GM18951 (cell line): ENCODE measurements around the gene SNX25.
"Not testable (repeated sequence)": the region's sequence is repeated elsewhere in the genome, so short reads cannot be mapped to it uniquely, and the experiment has no call there.

ENCODE experiments used
- POLR2A ChIP-seq: IDR thresholded peaks from 4 replicates; pipeline ENCODE4 v1.6.1; 2011; ENCODE audit warnings: mild to moderate bottlenecking; ENCODE audit not compliant: insufficient read length, insufficient read depth; ENCODE audit errors: extremely low read depth
- in situ Hi-C: fragments of 300-500 bp; cut with MboI; formaldehyde crosslinking; loops from one replicate; pipeline ENCODE4 v1.12.0; 2022; ENCODE audit warnings: low sequenced_read_pairs, mixed read lengths, inconsistent platforms; ENCODE audit not compliant: unreplicated experiment

The SNX25 gene

DNA sequence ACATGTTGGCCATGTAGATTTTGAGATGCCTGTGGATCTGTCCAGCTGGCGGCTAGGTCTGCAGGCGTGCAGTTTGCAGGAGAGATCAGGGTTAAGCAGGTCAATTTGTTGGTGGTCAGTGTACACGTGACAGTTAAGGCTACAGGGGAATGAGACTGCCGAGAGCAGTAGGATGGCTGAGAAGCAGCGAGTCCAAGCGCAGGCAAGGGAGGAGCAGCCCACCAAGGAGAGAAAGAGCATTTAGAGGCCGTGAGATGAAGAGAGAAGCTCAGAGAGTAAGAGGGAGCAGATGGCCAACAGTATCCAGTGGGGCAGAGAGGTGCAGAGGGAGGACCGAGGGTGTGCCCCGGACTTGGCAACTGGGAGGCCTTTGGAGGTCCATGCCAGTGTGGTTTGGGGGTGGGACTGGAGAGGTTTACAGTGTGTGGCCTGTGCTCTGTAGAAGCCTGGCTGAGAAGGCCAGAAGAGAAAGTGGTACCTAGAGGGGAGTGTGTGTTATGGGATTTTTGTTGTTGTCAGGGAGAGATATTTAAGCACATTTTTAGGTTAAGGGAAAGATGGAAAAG is 18.4 kb downstream of the SNX25 start:
- in situ Hi-C loops: no loop called here
- no peak for TF ChIP-seq POLR2A

DNA sequence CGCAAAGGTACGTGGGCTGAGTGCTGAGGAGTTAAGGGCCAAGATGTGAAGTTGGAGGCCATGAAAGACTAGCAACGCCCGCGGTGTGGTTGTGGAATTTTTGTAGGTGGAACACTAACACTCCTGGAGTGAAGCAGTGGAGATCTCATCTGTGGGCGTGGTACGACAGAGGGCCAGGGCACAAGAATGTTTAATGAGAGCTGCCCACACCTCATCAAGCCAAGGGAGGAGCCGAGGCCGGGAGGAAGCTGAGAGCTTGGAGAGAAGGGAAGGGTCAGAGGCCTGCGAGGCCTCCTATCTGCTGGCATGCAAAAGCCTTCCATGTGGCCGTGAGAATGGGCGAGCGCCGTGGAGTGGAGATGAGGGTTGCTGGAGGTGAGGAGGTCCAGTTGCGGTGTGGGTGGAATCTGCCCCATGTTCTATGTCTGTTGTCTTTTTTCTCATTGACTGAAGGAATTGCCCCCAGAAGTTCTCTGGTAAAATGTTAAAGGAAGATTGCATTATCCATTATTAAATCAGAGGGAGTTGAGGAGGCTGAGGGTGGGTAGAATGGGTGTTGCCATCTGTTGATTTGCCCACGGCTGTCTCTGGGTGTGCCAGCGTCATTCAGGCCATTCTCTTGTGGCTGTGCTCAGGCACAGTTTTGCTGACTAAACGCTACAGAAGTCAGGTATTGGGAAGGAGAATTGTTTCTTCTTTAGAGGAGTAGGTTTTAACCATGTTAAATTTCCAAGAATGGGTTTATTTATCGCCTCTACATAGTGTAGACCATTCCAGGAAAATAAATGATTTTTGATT is 19.8 kb downstream of the SNX25 start:
- in situ Hi-C loops: no loop called here
- TF ChIP-seq POLR2A: no peak

DNA sequence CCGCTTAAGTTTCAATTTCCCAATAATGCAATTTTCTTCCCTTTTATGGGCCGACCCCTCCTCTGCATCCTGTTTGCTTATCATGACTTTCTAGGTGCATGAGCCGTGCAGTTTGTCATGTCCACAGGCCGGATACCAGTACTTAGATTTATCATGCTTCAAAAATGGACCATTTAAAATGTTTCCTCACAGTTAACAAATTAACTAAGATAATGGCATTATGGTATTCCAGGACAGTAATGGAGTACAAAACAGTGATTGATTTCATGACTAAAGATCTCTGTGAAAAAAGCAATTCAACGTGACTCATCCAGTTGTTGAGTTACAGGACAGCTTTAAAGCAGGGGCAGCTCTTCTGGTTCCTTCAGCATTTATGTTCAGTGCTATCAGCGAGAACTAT is 23.0 kb downstream of the SNX25 start:
- in situ Hi-C loops: no loop called here
- no peak for TF ChIP-seq POLR2A

DNA sequence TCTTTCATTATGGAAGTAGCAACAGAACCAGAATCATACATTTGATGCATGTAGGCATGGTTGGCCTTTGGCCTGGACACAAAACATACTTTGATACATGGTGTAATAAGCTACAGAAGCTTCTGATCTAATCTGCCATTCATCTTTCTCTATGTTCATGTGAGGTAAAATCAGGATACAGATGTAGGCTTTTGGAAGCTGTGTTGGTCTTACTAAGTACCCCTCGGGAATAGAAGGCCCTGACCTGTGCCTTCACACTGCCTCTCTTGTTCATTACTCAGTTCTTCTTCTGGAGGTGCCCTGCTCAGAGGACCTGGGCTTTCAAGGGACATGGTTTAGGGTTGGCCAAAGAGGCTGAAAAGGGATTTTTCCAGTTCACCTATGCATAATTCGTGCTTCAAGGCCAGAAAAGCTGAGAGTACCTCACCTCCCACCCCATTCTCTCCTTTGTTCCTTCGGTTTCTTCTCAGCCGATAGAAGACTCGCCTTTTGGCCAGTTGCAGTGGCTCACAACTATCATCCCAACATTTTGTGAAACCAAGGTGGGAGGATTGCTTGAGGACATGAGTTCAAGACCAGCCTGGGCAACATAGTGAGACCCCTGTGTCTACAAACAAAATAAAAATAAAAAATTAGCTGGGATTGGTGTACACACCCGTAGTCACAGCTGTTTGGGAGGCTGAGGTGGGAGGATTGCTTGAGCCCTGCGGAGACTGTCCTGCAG is 25.9 kb downstream of the SNX25 start:
- in situ Hi-C loops: no loop called here

DNA sequence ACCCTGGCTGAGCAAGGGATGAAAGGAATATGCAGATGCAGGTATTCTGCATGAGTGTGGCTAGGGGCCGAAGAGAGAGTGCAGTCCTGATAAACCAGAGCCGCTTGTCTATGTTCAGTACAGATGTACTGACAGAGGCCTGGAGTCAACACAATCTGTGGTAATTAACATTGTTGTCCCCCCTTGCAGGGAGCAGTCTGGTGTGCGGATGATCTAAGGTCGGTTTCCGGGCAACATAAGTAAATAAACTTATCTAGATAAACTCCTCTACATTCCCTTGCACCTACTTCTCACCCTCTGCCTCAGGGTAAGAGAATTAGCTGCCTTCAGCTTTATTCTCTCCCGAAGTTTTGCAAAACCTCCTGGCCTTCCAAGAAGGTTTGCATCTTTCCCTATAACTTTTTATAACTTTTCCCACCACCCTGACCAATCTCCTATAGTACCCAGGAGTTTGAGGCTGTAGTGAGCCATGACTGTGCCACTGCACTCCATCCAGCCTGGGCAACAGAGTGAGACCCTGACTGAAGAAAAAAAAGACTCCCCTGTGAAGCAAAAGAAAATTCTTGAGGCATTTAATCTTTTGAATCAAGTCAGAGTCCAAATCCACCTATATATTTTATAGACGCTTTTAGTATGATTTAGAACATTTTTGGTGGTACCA is 26.6 kb downstream of the SNX25 start:
- TF ChIP-seq POLR2A: no peak

More for the DNA sequence above, 25.9 kb downstream of the SNX25 start:
- TF ChIP-seq POLR2A: no peak

DNA sequence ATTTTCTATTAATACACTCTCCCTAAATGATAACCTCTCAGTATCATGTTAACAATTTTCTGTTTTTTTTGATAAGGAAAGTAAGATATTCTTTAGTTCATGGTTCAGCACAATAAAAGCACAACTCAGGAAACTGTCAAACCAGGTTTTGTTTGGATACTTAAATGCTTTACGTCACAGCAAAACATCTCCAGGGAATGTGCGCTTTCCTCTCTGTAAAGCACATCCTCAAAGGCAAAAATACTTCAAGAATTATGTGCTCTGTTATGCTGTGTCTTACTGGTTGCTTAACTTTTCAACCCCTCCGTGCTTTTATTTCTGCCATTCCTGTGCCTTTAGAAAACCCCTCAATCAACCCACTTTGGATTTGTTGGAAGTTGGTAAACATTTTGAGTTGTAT is 27.8 kb downstream of the SNX25 start:
- in situ Hi-C loops: no loop called here
- no peak for TF ChIP-seq POLR2A

More for the DNA sequence above, 26.6 kb downstream of the SNX25 start:
- in situ Hi-C loops: no loop called here

DNA sequence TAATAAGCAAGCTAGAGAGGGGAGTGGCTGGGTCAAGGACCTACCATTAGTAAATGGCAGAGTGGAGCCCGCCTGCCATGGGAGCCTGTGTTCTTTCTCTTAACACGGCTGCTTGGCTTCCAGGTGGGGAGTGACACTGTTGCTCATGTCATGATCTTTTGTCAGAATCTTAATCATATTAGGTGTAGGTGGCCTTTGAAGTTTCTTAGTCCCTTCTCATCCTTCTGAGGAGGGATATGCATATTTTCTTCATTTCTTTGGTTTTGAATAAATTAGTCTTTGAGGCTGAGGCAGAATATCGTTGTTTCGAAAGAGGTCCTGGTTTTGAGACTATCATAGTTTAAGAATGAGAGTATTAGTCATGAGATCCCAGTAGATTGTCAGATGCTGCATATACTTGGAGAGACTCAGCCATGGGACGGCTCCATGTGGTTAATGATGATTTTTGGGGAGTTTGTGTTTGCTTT is 28.9 kb downstream of the SNX25 start:
- no peak for TF ChIP-seq POLR2A
- in situ Hi-C loops: no loop called here

DNA sequence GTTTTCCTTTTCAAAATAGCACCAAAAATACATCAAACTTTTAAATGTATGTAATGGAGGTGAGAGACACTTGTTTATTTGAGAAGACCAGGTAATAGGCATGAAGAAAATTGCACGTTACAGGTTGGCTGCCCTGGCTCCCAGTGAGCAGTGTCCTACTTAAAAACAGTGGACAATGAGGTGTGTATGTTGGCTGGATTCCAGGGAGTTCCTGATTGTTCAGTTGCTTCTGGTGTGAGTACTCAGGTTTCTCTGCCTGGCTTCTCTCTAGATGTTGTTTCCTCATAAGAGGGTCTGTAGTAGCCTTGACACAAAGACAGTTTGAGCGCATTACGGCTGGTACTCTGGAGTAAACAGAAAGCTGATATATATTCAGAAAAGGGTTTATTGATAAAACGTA is 29.4 kb downstream of the SNX25 start:
- in situ Hi-C loops: no loop called here
- no peak for TF ChIP-seq POLR2A

DNA sequence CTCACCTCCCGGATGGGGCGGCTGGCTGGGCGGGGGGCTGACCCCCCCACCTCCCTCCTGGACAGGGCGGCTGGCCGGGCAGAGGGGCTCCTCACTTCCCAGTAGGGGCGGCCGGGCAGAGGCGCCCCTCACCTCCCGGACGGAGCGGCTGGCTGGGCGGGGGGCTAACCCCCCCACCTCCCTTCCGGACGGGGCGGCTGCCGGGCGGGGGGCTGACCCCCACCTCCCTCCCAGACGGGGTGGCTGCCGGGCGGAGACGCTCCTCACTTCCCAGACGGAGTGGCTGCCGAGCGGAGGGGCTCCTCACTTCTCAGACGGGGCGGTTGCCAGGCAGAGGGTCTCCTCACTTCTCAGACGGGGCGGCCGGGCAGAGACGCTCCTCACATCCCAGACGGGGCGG is 31.1 kb downstream of the SNX25 start:
- in situ Hi-C loops: not testable (repeated sequence)

DNA sequence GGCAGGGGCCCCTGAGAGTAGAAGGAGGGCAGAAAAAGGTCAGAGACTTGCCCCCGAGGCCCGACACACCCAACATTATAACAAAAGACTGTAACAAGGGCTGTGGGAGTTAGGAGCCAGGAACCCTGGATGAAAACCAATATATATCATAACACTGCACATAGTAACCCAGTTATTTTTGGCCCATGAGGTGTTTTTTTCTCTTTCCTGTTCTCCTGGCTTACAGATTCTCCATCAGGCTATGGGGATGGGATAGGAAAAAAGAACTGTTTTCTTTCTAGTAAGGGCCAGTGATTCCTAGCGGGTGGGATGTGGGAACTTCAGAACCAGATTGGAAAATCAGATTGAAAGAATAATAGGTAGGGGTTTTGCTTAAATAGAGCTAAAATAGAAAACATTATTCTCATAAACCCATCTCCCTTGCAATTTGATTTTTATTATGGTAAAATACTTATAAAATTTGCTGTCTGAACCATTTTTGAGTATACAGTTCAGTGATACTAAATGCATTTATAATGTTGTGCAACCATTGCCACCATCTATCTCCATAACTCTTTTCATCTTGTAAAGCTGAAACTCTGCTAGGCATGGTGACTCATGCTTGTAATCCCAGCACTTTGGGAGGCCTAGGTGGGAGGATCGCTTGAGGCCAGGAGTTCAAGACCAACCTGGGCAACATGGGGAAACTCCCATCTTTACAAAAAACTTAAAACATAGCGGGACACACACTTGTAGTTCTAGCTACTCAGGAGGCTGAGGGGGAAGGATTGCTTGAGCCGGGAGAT is 33.5 kb downstream of the SNX25 start:
- TF ChIP-seq POLR2A: no peak
- in situ Hi-C loops: no loop called here

DNA sequence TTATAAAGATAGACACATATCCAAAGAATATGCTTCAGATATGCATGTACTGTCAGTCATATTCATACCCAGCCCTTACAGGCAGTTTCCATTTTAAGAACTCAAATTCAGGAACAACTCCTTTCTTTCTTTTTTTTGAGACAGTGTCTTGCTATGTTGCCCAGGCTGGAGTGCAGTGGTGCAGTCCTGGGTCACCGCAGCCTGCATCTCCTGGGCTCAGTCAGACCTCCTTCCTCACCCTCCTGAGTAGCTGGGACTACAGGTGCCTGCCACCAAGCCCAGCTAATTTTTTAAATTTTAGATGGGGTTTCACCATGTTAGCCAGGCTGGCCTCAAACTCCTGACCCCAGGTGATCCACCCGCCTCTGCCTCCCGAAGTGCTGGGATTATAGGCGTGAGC is 34.5 kb downstream of the SNX25 start:
- in situ Hi-C loops: no loop called here
- TF ChIP-seq POLR2A: no peak

DNA sequence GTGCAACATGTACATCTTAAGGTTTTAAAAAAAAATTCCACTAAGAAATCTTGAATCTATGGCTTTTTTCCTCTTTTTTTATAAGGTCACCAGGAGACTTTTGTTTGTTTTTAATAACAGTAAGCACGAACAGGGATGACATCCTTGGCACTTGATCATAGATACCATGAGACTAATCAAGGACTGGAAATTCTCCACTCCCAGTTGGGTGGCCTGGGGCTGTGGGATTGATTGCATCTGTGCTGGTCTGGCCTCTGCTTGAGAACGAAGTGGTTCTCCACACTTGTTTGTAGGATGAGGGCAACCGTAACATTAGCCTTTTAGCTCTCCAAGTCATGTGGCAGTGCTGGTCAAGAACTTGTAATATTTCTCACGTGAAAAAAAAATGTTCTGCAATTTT is 35.4 kb downstream of the SNX25 start:
- in situ Hi-C loops: no loop called here
- TF ChIP-seq POLR2A: no peak

DNA sequence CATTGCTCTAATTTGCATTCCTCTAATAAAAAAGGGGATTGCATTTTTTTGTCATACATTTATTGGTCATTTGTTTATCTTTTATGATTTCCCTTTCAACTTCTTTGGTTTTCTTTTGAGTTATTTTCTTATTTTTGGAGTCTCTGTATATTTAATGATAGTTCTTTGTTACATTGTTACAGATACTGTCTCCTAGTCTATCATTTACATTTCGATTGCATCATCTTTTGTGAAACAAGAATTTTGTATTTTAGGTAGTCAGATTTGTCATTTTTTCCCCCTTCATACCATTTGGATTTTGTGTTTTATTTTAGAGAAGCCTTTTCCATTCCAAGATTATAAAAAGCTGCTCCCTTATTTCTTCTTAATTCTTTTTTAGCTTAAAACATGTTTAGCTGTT is 37.1 kb downstream of the SNX25 start:
- in situ Hi-C loops: no loop called here
- TF ChIP-seq POLR2A: no peak
